GM21423 (cell line): ENCODE data around the gene SNAP47.
"Not testable (repeated sequence)": the region's sequence is repeated elsewhere in the genome, so short reads cannot be mapped to it uniquely, and the experiment has no call there.

ENCODE experiments used
- ATAC-seq: cut with Tn5 transposase; IDR thresholded peaks from one replicate; pipeline ENCODE4 v1.9.1; 2021; ENCODE audit warnings: mild to moderate bottlenecking, moderate library complexity; ENCODE audit not compliant: unreplicated experiment

The SNAP47 gene, protein sequence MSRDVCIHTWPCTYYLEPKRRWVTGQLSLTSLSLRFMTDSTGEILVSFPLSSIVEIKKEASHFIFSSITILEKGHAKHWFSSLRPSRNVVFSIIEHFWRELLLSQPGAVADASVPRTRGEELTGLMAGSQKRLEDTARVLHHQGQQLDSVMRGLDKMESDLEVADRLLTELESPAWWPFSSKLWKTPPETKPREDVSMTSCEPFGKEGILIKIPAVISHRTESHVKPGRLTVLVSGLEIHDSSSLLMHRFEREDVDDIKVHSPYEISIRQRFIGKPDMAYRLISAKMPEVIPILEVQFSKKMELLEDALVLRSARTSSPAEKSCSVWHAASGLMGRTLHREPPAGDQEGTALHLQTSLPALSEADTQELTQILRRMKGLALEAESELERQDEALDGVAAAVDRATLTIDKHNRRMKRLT

DNA sequence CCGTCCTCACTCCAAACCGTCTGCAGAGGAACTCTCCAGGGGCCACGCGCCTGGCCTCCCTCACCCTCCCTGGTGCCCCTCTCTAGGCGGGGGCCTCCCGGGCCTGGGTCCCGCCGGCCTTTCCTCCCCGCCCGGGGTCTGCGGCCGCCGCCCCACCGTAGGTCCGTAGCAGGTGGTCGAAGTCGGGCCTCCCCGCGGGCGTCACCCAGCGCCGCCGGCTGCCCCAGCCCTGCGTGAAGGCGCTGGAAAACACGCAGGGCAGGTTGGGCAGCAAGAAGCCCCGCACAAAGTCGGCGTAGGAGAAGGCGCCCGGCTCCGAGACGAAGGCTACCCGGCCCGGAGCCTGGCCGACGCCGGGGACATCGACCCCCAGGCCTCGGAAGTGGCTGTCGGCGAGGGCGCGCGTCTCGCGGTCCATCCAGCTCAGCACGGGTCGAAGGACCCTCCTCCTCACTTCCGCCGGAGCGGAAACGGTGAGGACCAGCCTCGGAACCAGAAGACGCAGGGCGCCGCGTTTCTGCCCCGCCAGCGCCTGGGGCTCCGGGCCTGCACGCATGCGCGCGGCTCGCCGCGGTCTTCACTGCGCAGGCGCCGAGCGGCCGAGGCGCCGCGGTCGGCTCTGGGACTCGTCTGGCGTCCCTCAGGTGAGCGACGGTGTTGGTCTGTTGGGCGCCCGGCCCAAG, at the start of gene SNAP47, which contains the start of gene JMJD4:
SNAP47 (plus strand) TSS at position 580 of the 683 bp plus-strand sequence. CDS start 12,302 bp downstream, outside the sequence.
JMJD4 (minus strand) TSS at position 447 of the 683 bp plus-strand sequence; CDS start at position 418, 29 bp downstream.
- ATAC-seq = peak; percentile 91

DNA sequence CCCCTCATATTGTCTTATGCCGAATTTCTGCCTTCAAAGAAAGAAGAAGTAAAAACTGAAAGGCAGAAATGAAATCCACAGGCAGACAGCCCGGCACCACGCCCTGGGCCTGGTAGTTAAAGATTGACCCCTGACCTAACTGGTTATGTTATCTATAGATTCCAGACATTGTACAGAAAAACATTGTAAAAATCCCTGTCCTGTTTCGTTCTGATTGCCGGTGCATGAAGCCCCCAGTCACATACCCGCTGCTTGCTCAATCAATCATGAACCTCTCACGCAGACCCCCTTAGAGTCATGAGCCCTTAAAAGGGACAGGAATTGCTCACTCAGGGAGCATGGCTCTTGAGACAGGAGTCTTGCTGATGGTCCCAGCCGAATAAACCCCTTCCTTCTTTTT, 49.4 kb upstream of the SNAP47 start:
- no peak for ATAC-seq

DNA sequence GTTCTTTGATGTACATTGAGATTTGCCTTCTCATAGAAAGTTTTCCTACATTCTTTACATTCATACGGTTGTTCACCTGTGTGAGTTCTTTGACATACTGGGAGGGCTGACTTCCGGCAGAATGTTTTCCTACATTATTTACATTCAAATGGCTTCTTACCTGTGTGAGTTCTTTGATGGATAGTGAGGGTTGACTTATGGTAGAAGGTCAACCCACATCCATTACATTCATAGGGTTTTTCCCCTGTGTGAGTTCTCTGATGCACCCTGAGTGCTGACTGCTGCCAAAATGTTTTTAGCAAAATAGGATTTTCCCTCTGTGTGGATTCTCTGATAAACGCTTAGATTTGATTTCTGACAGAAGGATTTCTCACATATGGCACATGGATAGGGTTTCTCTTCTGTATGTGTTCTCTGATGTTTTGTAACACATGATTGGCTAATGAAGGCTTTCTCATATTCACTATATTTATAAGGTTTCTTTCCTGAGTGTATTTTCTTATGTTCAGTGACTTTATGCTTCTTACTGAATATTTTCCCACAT, 37.8 kb upstream of the SNAP47 start:
- ATAC-seq = no peak

DNA sequence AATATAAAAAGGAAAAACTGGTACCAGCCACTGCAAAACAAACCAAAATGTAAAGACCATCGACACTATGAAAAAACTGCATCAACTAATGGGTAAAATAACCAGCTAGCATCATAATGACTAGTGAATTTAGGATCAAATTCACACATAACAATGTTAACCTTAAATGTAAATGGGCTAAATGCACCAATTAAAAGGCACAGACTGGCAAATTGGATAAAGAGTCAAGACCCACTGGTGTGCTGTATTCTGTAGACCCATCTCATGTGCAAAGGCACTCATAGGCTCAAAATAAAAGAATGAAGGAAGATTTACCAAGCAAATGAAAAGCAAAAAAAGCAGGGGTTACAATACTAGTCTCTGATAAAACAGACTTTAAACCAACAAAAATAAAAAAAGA, 33.6 kb upstream of the SNAP47 start:
- not testable (repeated sequence) for ATAC-seq

DNA sequence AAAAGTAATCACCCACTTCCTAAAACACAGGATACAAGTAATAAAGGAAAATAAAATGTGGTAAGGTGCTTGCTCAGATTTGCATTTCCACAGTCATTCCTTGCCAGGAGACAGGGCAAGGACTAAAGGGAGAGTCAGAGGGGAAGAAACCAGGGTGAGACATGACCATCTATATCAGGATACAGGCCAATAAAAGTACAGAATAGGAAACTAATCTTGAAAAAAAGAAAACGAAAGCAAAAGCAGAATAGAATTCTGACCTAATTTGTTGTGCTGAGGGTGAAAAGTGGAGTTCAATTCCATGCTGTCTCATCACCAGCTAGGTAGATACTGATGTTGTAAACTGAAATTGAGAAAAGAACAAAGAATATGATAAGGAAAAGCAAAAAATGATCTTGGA, 27.4 kb upstream of the SNAP47 start:
- no peak for ATAC-seq

DNA sequence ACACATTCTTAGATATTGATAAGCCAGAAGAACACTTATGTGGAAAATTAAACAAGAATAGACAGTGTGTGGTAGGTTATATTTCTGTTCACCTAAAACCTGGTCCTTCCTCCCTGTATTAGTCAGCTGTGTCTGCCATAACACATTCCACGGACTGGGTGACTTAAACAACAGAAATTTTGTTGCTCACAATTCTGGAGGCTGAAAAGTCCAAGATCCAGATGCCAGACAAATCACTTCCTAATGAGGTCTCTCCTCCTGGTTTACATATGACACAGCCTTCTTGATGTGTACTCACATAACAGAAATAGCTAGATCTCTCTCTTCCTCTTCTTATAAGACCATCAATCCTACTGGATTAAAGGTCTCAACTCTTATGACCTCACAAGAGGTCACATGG, 25.8 kb upstream of the SNAP47 start:
- no peak for ATAC-seq

DNA sequence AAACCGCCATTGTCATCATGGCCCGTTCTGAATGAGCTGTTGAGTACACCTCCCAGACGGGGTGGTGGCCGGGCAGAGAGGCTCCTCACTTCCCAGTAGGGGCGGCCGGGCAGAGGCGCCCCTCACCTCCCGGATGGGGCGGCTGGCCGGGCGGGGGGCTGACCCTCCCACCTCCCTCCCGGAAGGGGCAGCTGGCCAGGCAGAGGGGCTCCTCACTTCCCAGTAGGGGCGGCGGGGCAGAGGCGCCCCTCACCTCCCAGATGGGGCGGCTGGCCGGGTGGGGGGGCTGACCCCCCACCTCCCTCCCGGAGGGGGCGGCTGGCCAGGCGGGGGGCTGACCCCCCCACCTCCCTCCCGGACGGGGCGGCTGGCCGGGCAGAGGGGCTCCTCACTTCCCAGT, 24.8 kb upstream of the SNAP47 start:
- not testable (repeated sequence) for ATAC-seq

DNA sequence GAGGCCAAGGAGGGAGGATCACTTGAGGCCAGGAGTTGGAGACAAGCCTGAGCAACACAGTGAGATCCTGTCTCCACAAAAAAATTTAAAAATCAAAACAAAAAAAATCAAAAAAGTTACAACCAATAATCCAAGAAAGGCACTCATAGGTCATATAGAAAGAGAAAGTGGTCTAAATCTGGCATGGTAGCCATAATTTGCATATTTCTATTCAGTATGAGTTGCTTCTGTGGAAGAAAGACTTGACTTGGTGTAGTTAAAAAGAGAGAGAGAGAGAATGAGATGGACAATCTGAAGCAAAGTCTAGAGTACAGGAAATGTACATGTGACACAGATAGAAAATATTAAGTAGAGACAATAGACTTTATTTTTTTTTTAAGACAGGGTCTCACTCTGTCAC, 22.6 kb upstream of the SNAP47 start:
- ATAC-seq = no peak

DNA sequence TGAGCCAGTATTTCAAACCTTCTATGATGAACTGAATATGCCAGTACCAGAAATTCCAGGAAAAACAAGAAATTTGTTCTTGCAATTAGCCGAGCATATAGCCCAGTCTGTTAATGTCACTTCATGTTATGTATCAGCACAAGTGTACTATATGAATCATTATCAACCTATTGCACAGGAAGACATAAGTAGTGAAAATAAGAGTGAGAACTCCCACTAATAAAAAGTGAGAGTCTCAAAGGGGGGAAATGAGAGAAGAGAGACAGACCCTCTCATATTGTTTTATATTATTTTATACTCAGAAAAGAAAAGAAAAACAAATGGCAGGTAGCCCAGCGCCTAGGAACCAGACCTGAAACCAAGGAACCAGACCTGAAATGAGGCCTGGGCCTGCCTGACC, 16.3 kb upstream of the SNAP47 start:
- ATAC-seq = no peak

DNA sequence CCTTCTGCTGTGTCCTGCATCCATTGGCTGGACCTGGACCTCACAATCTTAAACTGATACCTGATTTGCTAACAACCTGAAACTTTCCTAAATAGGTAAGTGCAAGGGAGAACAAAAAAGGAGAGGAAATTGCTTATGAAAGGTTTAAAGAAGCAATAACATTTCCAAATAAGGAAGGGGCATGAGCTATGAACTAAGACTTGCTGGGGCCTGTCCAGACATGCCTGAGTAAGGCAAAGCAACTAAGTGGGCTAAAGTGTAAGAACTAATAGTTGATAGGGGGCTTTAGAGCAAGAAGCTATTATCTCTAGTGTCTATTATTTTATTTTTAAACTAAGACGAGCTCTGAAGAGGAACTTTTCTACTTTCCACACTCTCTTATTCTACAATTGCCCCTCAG, 11.8 kb upstream of the SNAP47 start:
- ATAC-seq = no peak

DNA sequence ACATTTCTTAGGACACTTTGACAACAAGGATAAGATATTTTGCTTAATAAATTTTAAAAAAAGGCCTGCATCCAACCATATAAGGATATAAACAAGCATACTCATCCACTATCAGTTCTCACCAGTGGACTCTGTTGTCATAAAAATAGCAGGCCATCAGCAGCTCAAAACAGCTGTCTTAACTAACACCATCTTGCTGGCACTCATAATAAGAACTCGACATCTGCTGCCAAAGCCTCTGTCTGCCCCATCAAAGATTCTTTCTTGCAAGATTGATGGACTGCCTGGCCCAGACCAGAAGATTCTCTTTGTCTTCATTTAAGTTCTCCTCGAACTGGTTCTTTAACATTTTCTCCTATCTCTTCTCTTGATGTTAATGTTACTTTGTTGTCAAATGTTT, 10.2 kb upstream of the SNAP47 start:
- no peak for ATAC-seq

DNA sequence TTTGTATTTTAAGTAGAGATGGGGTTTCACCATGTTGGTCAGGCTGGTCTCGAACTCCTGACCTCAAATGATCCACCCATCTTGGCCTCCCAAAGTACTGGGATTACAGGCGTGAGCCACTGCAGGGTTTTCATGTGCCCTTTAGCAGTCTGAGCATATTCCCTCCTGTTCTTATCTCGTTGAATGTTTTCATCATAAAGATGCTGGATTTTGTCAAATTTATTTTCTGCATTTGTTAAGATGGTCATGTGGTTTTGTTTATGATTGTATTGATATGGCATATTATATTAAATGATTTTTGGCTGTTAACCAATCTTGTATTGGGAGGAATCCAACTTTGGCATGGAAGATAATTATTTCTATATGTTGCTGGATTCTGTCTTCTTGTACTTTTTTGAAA, 8.9 kb upstream of the SNAP47 start:
- no peak for ATAC-seq

DNA sequence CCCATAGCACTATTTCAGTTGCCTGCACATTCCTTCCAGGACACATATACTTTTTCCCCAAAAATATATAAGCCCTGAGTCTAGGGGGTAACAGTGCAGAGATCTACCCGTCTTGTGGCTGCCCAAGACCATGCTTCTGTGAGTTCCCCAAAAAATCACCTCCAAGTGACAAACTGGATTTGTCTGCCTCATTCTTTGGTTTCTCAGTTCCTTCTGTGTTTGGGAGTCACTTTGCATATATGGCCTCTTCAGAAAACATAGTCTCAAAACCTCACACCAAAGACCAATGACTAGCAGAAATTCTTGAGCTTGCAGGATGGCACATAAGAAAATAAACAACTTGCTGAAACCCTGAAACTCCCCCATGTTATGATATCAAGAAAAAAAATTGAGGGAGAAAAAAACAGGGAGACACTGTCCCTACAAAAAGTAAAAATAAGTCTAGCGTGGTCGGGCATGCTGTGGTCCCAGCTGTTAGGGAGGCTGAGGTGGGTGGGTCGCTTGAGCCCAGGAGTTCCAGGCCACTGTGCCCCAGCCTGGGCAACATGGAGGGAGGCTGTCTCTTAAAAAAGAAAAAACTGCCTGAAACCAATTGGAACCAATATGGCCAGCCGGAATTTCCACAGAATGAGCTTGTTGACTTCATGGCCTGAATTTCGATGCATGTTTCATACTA, 8.2 kb upstream of the SNAP47 start:
- no peak for ATAC-seq

DNA sequence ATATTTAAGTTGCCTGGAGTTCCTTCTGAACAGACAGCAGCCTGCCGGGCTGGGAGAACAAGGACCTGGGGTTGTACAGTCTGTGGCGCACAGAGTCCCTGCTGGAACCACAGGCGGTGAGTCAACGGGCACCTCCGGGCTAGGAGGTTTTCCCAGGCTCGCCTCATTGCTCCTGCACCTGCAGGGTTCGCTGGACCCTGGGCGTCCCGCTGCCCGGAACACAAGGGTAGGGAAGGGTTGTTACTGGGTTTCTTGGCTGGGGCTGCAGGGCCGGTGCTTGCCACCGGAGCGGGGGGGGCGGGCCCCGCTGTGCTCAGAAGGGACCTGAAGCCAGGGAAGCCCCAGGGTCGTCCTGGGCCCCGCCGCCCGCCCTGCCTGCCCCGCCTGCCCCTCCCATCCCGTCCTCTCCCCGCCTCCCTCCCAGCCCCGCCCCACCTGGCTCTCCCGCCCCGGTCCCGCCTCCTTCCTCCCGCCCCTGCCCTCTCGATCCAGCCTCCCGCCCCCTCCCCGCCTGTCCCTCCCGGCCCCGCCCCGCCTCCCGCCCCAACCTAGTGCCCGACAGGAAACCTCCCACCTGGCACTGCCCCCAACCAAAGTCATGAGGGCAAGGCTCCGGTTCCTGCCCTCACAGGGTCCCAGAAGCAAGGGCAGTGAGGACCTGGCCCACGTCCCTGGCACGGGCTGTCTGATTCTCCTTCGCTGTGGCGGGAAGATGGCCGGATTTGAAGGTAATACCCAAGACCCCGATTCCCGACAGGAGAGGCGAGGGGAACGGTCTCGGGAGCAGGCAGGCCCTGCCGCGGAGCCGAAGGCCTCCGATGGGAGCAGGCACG, 7.0 kb upstream of the SNAP47 start:
- peak; percentile 39 for ATAC-seq

DNA sequence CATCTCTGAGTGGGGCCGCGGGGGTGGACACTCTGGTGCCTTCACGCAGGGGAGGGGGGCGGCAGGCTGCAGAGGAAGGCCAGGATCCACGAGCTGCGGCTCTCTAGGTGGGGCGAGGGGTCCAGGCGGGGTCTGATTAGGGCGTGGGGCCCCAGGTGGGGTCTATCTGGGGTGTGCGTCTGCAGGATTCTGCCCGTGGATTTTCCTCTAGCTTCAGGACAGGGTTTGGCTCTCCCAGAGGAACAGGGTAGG, 6.4 kb upstream of the SNAP47 start:
- ATAC-seq = no peak

DNA sequence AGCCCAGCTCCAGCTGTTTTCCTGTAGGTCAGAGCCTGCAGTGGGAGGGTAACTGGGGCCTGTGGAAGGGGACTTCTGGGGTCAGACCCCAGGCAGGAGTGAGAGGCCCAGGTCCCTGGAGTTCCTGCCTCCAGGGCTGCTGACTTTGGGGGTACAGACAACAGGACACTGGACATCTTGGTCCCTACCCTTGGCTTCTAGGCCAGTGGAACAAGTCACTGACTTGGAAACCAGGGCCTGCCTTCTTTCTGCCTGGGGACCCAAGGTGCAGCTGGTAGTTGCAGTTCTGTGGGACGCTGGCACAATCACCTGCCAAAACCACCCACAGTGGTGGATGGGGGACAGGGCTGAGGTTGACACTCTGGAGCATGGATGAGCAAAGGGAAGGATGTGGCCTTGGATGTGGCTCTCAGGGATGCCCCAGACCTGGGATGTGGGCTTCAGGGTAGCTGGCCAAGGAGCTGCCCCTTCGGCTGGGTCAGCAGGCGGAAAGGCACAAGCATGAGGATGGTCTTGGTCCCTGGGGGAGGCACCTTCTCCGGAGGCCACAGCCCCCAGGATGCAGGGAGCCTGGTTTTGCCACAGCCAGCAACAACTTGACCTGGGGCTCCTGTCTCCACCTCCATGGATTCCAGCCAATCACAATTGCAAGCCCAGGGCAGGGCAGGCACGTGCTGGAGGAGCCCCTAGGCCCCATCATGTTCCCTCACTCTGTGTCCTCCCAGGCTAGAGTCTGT, 5.9 kb upstream of the SNAP47 start:
- ATAC-seq = no peak

DNA sequence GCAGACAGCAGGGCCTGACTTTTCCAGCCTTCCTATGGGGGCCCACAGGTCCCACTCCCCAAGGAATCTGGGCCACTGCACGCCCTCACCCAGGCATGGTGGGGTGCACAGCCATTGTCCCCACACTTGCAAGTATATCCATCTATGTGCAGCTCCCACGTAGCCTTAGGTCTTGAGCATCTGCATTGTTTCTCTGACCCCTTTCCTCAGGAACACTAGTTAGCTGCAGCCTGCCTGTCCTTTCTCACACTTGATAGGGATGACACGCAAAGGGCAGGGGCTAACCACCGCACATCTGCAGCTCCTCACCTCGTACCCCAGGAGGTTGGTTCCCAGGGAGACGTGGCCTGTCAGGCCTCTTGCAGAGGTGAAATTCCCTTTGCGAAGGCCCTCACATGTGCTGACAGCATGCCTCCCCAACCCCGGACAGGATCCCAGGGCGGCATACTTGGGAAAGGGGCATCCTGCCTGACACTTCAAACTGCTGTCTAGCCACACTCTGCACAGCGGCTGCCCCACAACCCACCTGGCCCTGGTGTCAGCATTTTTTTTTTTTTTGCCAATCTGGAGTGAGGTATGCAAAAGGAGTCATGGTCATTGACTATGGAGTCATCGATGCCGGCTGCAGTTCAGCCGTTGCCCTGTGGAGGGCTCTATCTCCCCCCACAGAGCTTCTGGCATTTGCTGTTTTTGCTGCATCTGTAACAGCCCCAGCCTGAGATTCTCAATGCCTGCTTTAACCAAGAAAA, 5.2 kb upstream of the SNAP47 start:
- ATAC-seq = no peak

DNA sequence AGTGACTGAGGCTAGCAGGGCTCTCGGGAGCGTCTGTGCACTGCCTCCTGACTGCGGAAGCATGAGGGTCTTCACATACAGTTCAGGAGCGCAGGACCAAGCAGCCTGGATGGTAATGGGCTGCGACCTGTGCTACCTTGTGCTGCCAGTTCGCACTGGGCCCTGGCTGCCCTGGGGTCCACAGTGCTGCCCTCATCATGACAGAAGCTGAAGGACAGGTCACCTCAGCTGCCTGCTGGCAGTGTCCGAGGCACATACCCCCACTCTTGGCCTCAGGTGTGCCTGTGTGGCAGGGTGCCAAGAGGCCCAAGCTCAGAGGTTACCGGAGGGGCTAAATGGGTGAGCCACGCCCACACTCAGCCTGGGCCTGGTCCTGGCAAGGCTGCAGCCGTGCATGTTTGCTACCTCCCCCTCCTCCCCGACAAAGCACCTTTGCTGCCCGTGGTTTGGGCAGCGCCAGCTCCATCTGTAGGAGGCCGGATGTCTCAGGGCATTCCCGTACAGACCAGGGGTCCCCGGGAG, 4.5 kb upstream of the SNAP47 start:
- no peak for ATAC-seq

DNA sequence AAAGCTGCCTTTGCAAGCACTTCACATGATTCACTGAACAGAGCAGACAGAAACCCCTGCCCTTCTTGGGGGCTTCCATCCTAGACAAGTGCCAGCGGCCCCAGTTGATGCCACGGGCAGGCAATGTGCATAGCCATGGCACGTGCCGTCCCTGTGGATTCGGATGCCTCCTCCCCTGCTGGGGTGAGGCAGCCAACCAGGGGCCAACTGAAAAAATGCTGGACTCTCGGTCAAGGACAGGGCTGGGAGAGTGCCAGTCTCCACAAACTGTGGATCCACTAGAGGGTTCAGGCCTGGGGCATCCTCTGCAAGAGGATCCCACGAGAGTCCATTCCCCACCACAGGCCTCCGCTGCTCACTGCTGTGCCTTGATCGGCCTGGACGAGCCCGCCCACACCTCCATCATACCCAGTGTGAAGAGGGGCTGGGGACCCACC, 4.0 kb upstream of the SNAP47 start:
- no peak for ATAC-seq
